ENCODE results near the gene LRRC75A.
"Not testable (repeated sequence)": the region's sequence is repeated elsewhere in the genome, so short reads cannot be mapped to it uniquely, and the experiment has no call there.

LRRC75A gene

DNA sequence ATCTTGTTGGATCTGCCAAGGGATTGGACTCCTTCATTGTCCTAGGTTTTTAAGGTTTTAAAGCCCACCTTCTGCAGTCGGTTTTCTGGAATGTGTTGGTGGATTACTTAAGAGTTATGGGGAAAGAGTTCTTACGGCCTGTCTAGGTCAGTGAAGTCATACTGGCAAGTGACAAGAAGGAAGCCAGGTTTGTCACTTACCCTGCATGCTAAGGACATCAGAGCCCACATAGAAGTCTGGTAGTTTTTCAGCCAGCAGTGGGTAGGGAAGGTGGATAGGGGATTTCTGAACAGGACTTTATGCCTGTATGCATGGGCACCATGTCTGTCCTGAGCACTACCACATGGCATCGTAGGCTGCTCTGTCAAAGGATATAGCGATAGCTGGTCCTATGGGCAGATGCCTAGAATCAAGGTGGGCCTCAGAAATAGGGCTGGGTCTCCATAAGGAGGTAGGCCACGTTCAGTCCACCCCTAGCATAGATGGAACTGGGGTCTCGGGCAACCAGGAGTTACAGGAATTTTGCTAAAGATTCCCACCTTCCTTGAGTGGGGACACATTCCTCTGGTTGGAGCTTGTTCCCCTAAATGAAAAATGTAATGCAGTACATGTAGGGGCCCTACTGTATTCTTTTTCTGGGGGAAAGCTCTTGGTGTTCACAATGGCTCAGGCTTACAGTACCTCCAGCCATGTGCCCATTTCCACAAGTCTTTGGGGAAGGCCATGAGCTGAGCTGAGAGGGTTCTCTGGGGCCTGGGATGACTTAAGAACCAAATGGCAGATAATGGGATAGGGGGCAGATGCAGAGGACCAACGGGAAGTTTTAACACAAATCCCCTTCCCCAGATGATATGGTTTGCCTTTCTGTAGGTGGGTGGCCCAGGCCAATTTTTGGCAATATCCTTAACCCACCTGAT, 49.1 kb downstream of the LRRC75A start:
- ATAC-seq (ENCODE audit: insufficient read depth, low read depth) (no peak), DNase-seq (no peak)
- H3K27me3 ChIP-seq (ENCODE audit: insufficient read depth, low read length, poor library complexity) = no peaks in the 10 kb centered on the region
- peak overlapping the region; percentile 36; the same call in 1 of the 2 replicates for H3K27ac ChIP-seq (ENCODE audit: low read length)
- no peak overlapping the region for H2AFZ ChIP-seq (ENCODE audit: low read depth, low read length)
- peaks cover 71% of the 10 kb centered on the region for H4K20me1 ChIP-seq (ENCODE audit: insufficient read depth, low read length)
- peaks cover 84% of the 10 kb centered on the region for H3K36me3 ChIP-seq (ENCODE audit: insufficient read depth, low read length)
- H3K79me2 ChIP-seq (ENCODE audit: insufficient read depth, low read length) = peaks cover 64% of the 10 kb centered on the region
- TF ChIP-seq, protein P1, sequence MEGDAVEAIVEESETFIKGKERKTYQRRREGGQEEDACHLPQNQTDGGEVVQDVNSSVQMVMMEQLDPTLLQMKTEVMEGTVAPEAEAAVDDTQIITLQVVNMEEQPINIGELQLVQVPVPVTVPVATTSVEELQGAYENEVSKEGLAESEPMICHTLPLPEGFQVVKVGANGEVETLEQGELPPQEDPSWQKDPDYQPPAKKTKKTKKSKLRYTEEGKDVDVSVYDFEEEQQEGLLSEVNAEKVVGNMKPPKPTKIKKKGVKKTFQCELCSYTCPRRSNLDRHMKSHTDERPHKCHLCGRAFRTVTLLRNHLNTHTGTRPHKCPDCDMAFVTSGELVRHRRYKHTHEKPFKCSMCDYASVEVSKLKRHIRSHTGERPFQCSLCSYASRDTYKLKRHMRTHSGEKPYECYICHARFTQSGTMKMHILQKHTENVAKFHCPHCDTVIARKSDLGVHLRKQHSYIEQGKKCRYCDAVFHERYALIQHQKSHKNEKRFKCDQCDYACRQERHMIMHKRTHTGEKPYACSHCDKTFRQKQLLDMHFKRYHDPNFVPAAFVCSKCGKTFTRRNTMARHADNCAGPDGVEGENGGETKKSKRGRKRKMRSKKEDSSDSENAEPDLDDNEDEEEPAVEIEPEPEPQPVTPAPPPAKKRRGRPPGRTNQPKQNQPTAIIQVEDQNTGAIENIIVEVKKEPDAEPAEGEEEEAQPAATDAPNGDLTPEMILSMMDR (IDR thresholded peaks at IDR 0.05; ENCODE audit: borderline replicate concordance, extremely low read depth, low read length, poor library complexity, severe bottlenecking) = no peak
- TF ChIP-seq EZH2 (IDR thresholded peaks at IDR 0.05; ENCODE audit: borderline replicate concordance, low read depth, low read length, severe bottlenecking) = no peak
- H3K4me3 ChIP-seq (ENCODE audit: low read depth in 1 of 2, low read length in 2 of 2) = peak overlapping the region in 1 of 2 experiments; percentile 96; a peak in 1 of 4 replicates
- H3K4me1 ChIP-seq (ENCODE audit: insufficient read depth, low read length) = peaks cover 44% of the 10 kb centered on the region
- H3K9ac ChIP-seq (ENCODE audit: low read depth, low read length) = 0 out of 2 replicates have a peak overlapping the region, but pooled peaks have one; percentile 28
- no peaks in the 10 kb centered on the region for H3K9me3 ChIP-seq (ENCODE audit: insufficient read depth, low read length, severe bottlenecking)
- peak overlapping the region; percentile 84; the same call in 1 of the 2 replicates for H3K4me2 ChIP-seq (ENCODE audit: insufficient read depth, low read length)

- Histone ChIP-seq H3K4me3 (ENCODE audit: low read depth in 1 of 2, low read length in 2 of 2) (peak overlapping the region in 1 of 2 experiments; percentile 96; a peak in 1 of 4 replicates), H2AFZ (ENCODE audit: low read depth, low read length) (no peak overlapping the region), H3K4me2 (ENCODE audit: insufficient read depth, low read length) (peak overlapping the region; percentile 84; the same call in 1 of the 2 replicates), H3K9me3 (ENCODE audit: insufficient read depth, low read length, severe bottlenecking) (no peaks in the 10 kb centered on the region), H3K79me2 (ENCODE audit: insufficient read depth, low read length) (peaks cover 64% of the 10 kb centered on the region), H3K9ac (ENCODE audit: low read depth, low read length) (peak overlapping the region; percentile 28; the same call in 1 of the 2 replicates), H3K27me3 (ENCODE audit: insufficient read depth, low read length, poor library complexity) (no peaks in the 10 kb centered on the region), H4K20me1 (ENCODE audit: insufficient read depth, low read length) (peaks cover 64% of the 10 kb centered on the region), H3K36me3 (ENCODE audit: insufficient read depth, low read length) (peaks cover 77% of the 10 kb centered on the region), H3K27ac (ENCODE audit: low read length) (peak overlapping the region; percentile 36), H3K4me1 (ENCODE audit: insufficient read depth, low read length) (peaks cover 46% of the 10 kb centered on the region)
- DNase-seq (peak; percentile 37), ATAC-seq (ENCODE audit: insufficient read depth, low read depth) (no peak)
- TF ChIP-seq, protein P1 (IDR thresholded peaks at IDR 0.05; ENCODE audit: borderline replicate concordance, extremely low read depth, low read length, poor library complexity, severe bottlenecking) = no peak
- TF ChIP-seq EZH2 (IDR thresholded peaks at IDR 0.05; ENCODE audit: borderline replicate concordance, low read depth, low read length, severe bottlenecking) = no peak
These were observed 49.9 kb downstream of the LRRC75A start for GRCh38 chr17:16442141-16442540.

GRCh38 chr17:16440901-16441629, 50.9 kb downstream of the LRRC75A start:
- peaks cover 55% of the 10 kb centered on the region for H4K20me1 ChIP-seq (ENCODE audit: insufficient read depth, low read length)
- no peak overlapping the region for H2AFZ ChIP-seq (ENCODE audit: low read depth, low read length)
- peaks cover 57% of the 10 kb centered on the region for H3K79me2 ChIP-seq (ENCODE audit: insufficient read depth, low read length)
- no peak for DNase-seq
- H3K4me2 ChIP-seq (ENCODE audit: insufficient read depth, low read length) = peak overlapping the region; percentile 84
- peak overlapping the region; percentile 96 for H3K9ac ChIP-seq (ENCODE audit: low read depth, low read length)
- TF ChIP-seq, protein P1 (IDR thresholded peaks at IDR 0.05; ENCODE audit: borderline replicate concordance, extremely low read depth, low read length, poor library complexity, severe bottlenecking) = no peak
- no peak for TF ChIP-seq EZH2 (IDR thresholded peaks at IDR 0.05; ENCODE audit: borderline replicate concordance, low read depth, low read length, severe bottlenecking)
- no peaks in the 10 kb centered on the region for H3K9me3 ChIP-seq (ENCODE audit: insufficient read depth, low read length, severe bottlenecking)
- H3K27me3 ChIP-seq (ENCODE audit: insufficient read depth, low read length, poor library complexity) = no peaks in the 10 kb centered on the region
- peaks cover 66% of the 10 kb centered on the region for H3K36me3 ChIP-seq (ENCODE audit: insufficient read depth, low read length)
- peak overlapping the region; percentile 29; the same call in 1 of the 2 replicates for H3K27ac ChIP-seq (ENCODE audit: low read length)
- no peak for ATAC-seq (ENCODE audit: insufficient read depth, low read depth)
- H3K4me1 ChIP-seq (ENCODE audit: insufficient read depth, low read length) = peaks cover 46% of the 10 kb centered on the region
- H3K4me3 ChIP-seq (ENCODE audit: low read depth in 1 of 2, low read length in 2 of 2) = peak overlapping the region; percentile 10 to 96; a peak in 3 of 4 replicates

DNA sequence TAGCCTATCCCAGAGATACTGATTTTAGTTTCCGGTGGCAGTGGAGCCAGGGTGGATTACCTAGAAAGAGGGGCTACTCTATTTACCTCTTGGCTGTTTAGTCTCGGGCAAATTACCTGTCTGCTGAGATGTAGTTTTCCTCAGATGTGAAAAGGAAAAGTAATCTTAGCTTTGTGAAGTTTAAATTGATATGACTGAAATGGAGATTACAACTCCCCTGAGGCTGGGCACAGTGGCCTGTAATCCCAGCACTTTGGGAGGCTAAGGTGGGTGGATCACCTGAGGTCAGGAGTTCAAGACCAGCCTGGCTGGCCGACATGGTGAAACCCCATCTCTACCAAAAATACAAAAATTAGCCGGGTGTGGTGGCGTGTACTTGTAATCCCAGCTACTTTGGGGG, 51.6 kb downstream of the LRRC75A start:
- not testable (repeated sequence) for H2AFZ ChIP-seq (ENCODE audit: low read depth, low read length); H3K27me3 ChIP-seq (ENCODE audit: insufficient read depth, low read length, poor library complexity); DNase-seq; H3K9me3 ChIP-seq (ENCODE audit: insufficient read depth, low read length, severe bottlenecking); ATAC-seq (ENCODE audit: insufficient read depth, low read depth)
- Histone ChIP-seq H3K4me1 (ENCODE audit: insufficient read depth, low read length) (peaks cover 46% of the 10 kb centered on the region), H3K4me3 (ENCODE audit: low read depth in 1 of 2, low read length in 2 of 2) (peak overlapping the region; percentile 54 to 96; a peak in 3 of 4 replicates), H3K27ac (ENCODE audit: low read length) (peak overlapping the region; percentile 85), H3K9ac (ENCODE audit: low read depth, low read length) (peak overlapping the region; percentile 96), H3K79me2 (ENCODE audit: insufficient read depth, low read length) (peaks cover 57% of the 10 kb centered on the region), H3K4me2 (ENCODE audit: insufficient read depth, low read length) (peak overlapping the region; percentile 84), H3K36me3 (ENCODE audit: insufficient read depth, low read length) (peaks cover 60% of the 10 kb centered on the region), H4K20me1 (ENCODE audit: insufficient read depth, low read length) (peaks cover 50% of the 10 kb centered on the region)
